Measurements from ENCODE around the gene CROT.

CROT gene

GRCh38 chr7:87416682-87417587 is 71.5 kb downstream of the CROT start:
- peak; percentile 61 for DNase-seq

GRCh38 chr7:87420173-87420572 is 74.7 kb downstream of the CROT start:
- DNase-seq, result no peak

GRCh38 chr7:87424075-87424474 is 78.6 kb downstream of the CROT start:
- no peak for DNase-seq

- DNase-seq, result no peak
Observed at GRCh38 chr7:87426160-87426559, 80.7 kb downstream of the CROT start.

- DNase-seq, result no peak
Observed at GRCh38 chr7:87427288-87427687, 81.8 kb downstream of the CROT start.

GRCh38 chr7:87432536-87432935 is 87.1 kb downstream of the CROT start:
- no peak for DNase-seq

- no peak for DNase-seq
Observed at GRCh38 chr7:87435546-87435945, 90.1 kb downstream of the CROT start.

- DNase-seq, result no peak
Observed at GRCh38 chr7:87445897-87446296, 100.4 kb downstream of the CROT start.

GRCh38 chr7:87447116-87447635 is 101.7 kb downstream of the CROT start:
- DNase-seq, result no peak

GRCh38 chr7:87448388-87448787 is 102.9 kb downstream of the CROT start:
- no peak for DNase-seq
